GM10266 (cell line): ENCODE measurements around the gene CFAP53.

Source experiments
- DNase-seq: peaks from one replicate; pipeline ENCODE4 v3.0.0; 2012; ENCODE audit errors: extremely low spot score
- CTCF ChIP-seq: IDR thresholded peaks from 2 replicates; pipeline ENCODE4 v1.5.1; 2012; ENCODE audit warnings: mild to moderate bottlenecking, low read depth; ENCODE audit not compliant: control insufficient read depth, insufficient read depth; ENCODE audit errors: missing control alignments

Gene CFAP53

GRCh38 chr18:50287028-50287440 is 20.7 kb upstream of the CFAP53 start:
- TF ChIP-seq CTCF = no peak
- no peak for DNase-seq

GRCh38 chr18:50286391-50287027 is 20.2 kb upstream of the CFAP53 start:
- TF ChIP-seq CTCF = no peak
- DNase-seq = no peak

- no peak for TF ChIP-seq CTCF
- DNase-seq = no peak
These were observed 19.5 kb upstream of the CFAP53 start for GRCh38 chr18:50285631-50286321.

- no peak for DNase-seq
- TF ChIP-seq CTCF = no peak
These were observed 18.8 kb upstream of the CFAP53 start for GRCh38 chr18:50285071-50285470.

- DNase-seq = no peak
- no peak for TF ChIP-seq CTCF
These were observed 18.1 kb upstream of the CFAP53 start for GRCh38 chr18:50284255-50284885.

GRCh38 chr18:50283469-50284209 is 17.3 kb upstream of the CFAP53 start:
- DNase-seq = no peak
- TF ChIP-seq CTCF = no peak
